HepG2 (cell line): ENCODE measurements around the gene MITF. TPM values are rescaled to one million over a fixed set of nuclear protein-coding genes. Genes with fewer than 3 reads are reported as not detected.

Experiments
- ATAC-seq: fragments of 200-7000 bp; cut with Tn5 transposase; 3 replicates; pipeline ENCODE4 v1.9.1; 2020; ENCODE audit warnings: mild to moderate bottlenecking, moderate library complexity
- BruUV-seq: library from RNA; stranded (reverse); fragments of 400-500 nt; replicated peaks from 2 replicates; lab custom pipeline; 2021; lab: Mats Ljungman, UMichigan
- CTCF ChIA-PET: fragments of 300-600 bp; formaldehyde crosslinking; extraction: SDS; loops from one replicate; lab custom pipeline; 2021; ENCODE audit warnings: low total read pairs, inconsistent platforms, low intra/inter-chr PET ratio; lab: Yijun Ruan, JAX
- POLR2A ChIA-PET: fragments of 350-600 bp; sonication (Branson Sonifier 250); formaldehyde crosslinking; loops from one replicate; lab custom pipeline; 2020; ENCODE audit warnings: antibody characterized with exemption, inconsistent platforms; lab: Yijun Ruan, JAX
- DNase-seq: peaks from one replicate; pipeline ENCODE4 v3.0.0-alpha.2; 2015; ENCODE audit warnings: low spot score
- FAIRE-seq: peaks from 3 replicates; lab custom pipeline; 2011; peaks lifted over from hg19 to GRCh38; lab: Jason Lieb, UNC
- H2AFZ ChIP-seq: one replicate; pipeline ENCODE4 v1.6.1; 2011; ENCODE audit warnings: low read length, inconsistent platforms
- H3K27ac ChIP-seq: fragments of 300-600 bp; 3 replicates; pipeline ENCODE4 v1.8.0; 2011; ENCODE audit warnings: mixed run types, mild to moderate bottlenecking, mixed read lengths, low read length, inconsistent platforms; ENCODE audit not compliant: insufficient read depth; ENCODE audit errors: extremely low read length
- H3K27me3 ChIP-seq, 2 experiments: fragments of 200-600 bp in 1 of 2; 2 replicates in 1 of 2; 3 replicates in 1 of 2; pipeline versions ENCODE4 v1.6.0 to v1.8.0; 2011; ENCODE audit warnings: low read length in 2 of 2, mild to moderate bottlenecking in 2 of 2, moderate library complexity in 2 of 2, inconsistent platforms in 1 of 2; ENCODE audit not compliant: insufficient read depth in 2 of 2, control insufficient read depth in 1 of 2
- H3K36me3 ChIP-seq, 2 experiments: fragments of 200-600 bp in 1 of 2; replicated peaks in 1 of 2; 2 replicates in 1 of 2; 3 replicates in 1 of 2; pipeline versions ENCODE4 v1.5.1 to v1.8.0; 2011; ENCODE audit warnings: low read length in 2 of 2, inconsistent platforms in 1 of 2; ENCODE audit not compliant: insufficient read depth in 2 of 2, control insufficient read depth in 1 of 2
- H3K4me1 ChIP-seq: 2 replicates; pipeline ENCODE4 v1.5.1; 2012; ENCODE audit warnings: low read length, inconsistent platforms; ENCODE audit not compliant: insufficient read depth
- H3K4me2 ChIP-seq: 2 replicates; pipeline ENCODE4 v1.6.0; 2011; ENCODE audit warnings: low read depth, low read length, inconsistent platforms
- H3K4me3 ChIP-seq, 3 experiments: fragments of 200-600 bp in 1 of 3; sonication (generic), shearing (Covaris generic) in 1 of 3; replicated peaks in 1 of 3; 2 replicates each; pipeline ENCODE4 v1.5.1; 2011 to 2016; ENCODE audit warnings: low read length in 3 of 3, inconsistent platforms in 2 of 3, low read depth in 2 of 3, mild to moderate bottlenecking in 2 of 3, control low read depth in 1 of 3, mixed read lengths in 1 of 3; ENCODE audit not compliant: insufficient read depth in 1 of 3
- H3K79me2 ChIP-seq: one replicate; pipeline ENCODE4 v1.6.1; 2011; ENCODE audit warnings: low read length, inconsistent platforms; ENCODE audit not compliant: insufficient read depth
- H3K9ac ChIP-seq: 2 replicates; pipeline ENCODE4 v1.6.0; 2011; ENCODE audit warnings: mild to moderate bottlenecking, low read depth, low read length, inconsistent platforms; ENCODE audit not compliant: insufficient read depth
- H3K9me3 ChIP-seq: 2 replicates; pipeline ENCODE4 v1.5.1; 2012; ENCODE audit warnings: mild to moderate bottlenecking, low read length
- H4K20me1 ChIP-seq: 2 replicates; pipeline ENCODE4 v1.6.0; 2011; ENCODE audit warnings: inconsistent platforms, mild to moderate bottlenecking, low read length, moderate library complexity; ENCODE audit not compliant: insufficient read depth
- HNRNPL ChIP-seq: fragments of 200-400 bp; formaldehyde crosslinking; IDR thresholded peaks from 2 replicates; pipeline ENCODE4 v1.6.1; 2017; ENCODE audit warnings: mild to moderate bottlenecking, low read depth, low read length
- MEIS1 ChIP-seq: sonication (generic); formaldehyde crosslinking; IDR thresholded peaks from 2 replicates; pipeline ENCODE4 v1.9.0; 2021; ENCODE audit warnings: mild to moderate bottlenecking, missing genetic modification reagents, moderate library complexity, borderline replicate concordance
- NR2C2 ChIP-seq: sonication (generic); formaldehyde crosslinking; IDR thresholded peaks from 2 replicates; pipeline ENCODE4 v1.4.0; 2020; ENCODE audit warnings: missing genetic modification reagents, mild to moderate bottlenecking, moderate library complexity, borderline replicate concordance
- RCOR2 ChIP-seq: IDR thresholded peaks from 2 replicates; pipeline ENCODE4 v1.6.1; 2016; ENCODE audit warnings: missing biosample characterization, missing genetic modification reagents
- SMAD3 ChIP-seq: sonication (generic); formaldehyde crosslinking; IDR thresholded peaks from 2 replicates; pipeline ENCODE4 v1.4.0; 2020; ENCODE audit warnings: missing genetic modification reagents
- ZNF607 ChIP-seq: sonication (generic); formaldehyde crosslinking; IDR thresholded peaks from 2 replicates; pipeline ENCODE4 v1.5.1; 2020; ENCODE audit warnings: missing genetic modification reagents, mild to moderate bottlenecking, borderline replicate concordance
- ZNF782 ChIP-seq: sonication (generic); formaldehyde crosslinking; IDR thresholded peaks from 2 replicates; pipeline ENCODE4 v1.4.0; 2020; ENCODE audit warnings: missing genetic modification reagents, mild to moderate bottlenecking, borderline replicate concordance
- WGBS: methylation state at CpG from one replicate; pipeline ENCODE4 v1.1.6; 2017; ENCODE audit warnings: low lambda C conversion rate; 5-methylcytosine and 5-hydroxymethylcytosine counted together
- in situ Hi-C: cut with HindIII; loops from 2 replicates; pipeline ENCODE4 v1.10.0; 2017; ENCODE audit warnings: low pct_unique_long_range_greater_than_20kb; ENCODE audit not compliant: extremely low pct_ligation_motif_present
- intact Hi-C: fragments of 100-400 bp; cut with micrococcal nuclease; formaldehyde crosslinking; loops from one replicate; pipeline ENCODE4 v1.10.0; 2022; ENCODE audit not compliant: unreplicated experiment
- polyA plus RNA-seq, 8 experiments: library from polyadenylated mRNA; depleted of rRNA in 3 of 8; stranded (reverse) in 7 of 8; unstranded in 1 of 8; fragments of >200 nt; fragmentation: Illumina TruSeq in 4 of 8; extraction: Trizol in 4 of 8; gene quantifications; 2 replicates each; pipeline versions ENCODE4 v1.2.1 to v1.2.3, GENCODE V29; 2011 to 2016; ENCODE audit warnings: low read depth in 4 of 8, missing spikeins in 1 of 8, mixed read lengths in 1 of 8; ENCODE audit not compliant: insufficient read depth in 1 of 8
- total RNA-seq, 5 experiments: library from RNA; depleted of rRNA; stranded (reverse); fragments of >200 nt; fragmentation: Illumina TruSeq; extraction: Trizol; gene quantifications; 2 replicates each; pipeline ENCODE4 v1.2.3, GENCODE V29; 2016; ENCODE audit warnings: low read depth in 1 of 5
- TF ChIP-seq, protein P1 (sequence below): IDR thresholded peaks from 2 replicates; pipeline ENCODE4 v1.6.1; 2018; ENCODE audit warnings: missing genetic modification reagents

Gene MITF
- total and polyA plus RNA-seq, 2 of the 13 experiments (the other 11 are each of a cell fraction or from before 2014, with no cell fraction given), result 0.12 to 0.38 TPM

DNA sequence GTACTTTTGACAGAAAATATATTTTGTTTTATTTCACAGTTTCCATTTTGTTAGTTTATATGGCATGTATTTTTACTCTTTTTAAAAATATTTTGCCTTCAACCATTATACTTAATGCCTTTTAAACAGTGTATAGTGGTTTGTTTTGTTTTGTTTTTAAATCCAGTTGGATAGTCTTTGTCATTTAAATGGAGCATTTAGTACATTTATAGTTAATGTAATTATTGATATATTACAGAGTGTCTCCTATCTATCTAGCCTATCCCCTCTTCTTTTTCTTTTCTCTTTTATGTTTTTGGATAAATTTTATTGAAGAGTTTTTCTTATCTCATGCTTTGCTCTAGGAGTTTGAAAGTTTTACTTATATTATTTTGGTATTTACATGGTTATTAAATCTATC, 263.9 kb downstream of the MITF start (continued):
- TF ChIP-seq ZNF782, result no peak
- no peak for TF ChIP-seq HNRNPL
- TF ChIP-seq RCOR2 (CRISPR knock-in tag), result no peak

DNA sequence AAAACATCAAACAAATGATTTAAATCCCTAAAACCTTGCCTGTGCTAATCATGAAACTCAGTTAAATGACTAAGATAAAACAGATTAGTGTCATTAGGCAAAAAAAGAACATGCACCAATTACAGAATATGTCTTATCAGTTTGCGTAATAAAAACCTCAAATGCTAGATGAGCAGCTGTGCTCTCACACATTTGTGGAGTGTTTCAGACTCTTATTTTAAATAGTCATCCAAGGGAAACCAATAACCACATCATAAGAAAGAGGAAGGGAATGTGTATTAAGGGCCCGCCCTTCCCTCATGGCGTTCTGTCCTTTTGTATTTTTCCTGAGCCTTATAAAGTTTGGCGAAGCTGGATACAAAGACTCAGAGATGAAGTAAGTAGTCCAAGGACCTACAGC, 266.8 kb downstream of the MITF start:
- BruUV-seq, result no TSS peak
- FAIRE-seq (no peak), DNase-seq (no peak), ATAC-seq (no peak)
- 37% methylated on average over 4 of the region's 4 CpGs for WGBS
- Histone ChIP-seq H2AFZ (no peak overlapping the region), H3K4me3 (no peak overlapping the region), H3K4me1 (no peaks in the 10 kb centered on the region), H3K9ac (no peak overlapping the region), H3K27ac (no peak overlapping the region), H3K79me2 (no peaks in the 10 kb centered on the region), H3K9me3 (no peaks in the 10 kb centered on the region), H3K27me3 (no peaks in the 10 kb centered on the region), H3K36me3 (no peaks in the 10 kb centered on the region), H4K20me1 (no peaks in the 10 kb centered on the region), H3K4me2 (no peak overlapping the region)
- in situ Hi-C loops (no loop called here), intact Hi-C loops (no loop called here)
- ChIA-PET POLR2A (no interaction called here), CTCF (no interaction called here)
- TF ChIP-seq MEIS1 (CRISPR knock-in tag), result no peak
- no peak for TF ChIP-seq SMAD3
- no peak for TF ChIP-seq ZNF607 (CRISPR knock-in tag)
- TF ChIP-seq, protein P1, sequence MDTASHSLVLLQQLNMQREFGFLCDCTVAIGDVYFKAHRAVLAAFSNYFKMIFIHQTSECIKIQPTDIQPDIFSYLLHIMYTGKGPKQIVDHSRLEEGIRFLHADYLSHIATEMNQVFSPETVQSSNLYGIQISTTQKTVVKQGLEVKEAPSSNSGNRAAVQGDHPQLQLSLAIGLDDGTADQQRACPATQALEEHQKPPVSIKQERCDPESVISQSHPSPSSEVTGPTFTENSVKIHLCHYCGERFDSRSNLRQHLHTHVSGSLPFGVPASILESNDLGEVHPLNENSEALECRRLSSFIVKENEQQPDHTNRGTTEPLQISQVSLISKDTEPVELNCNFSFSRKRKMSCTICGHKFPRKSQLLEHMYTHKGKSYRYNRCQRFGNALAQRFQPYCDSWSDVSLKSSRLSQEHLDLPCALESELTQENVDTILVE (CRISPR knock-in tag), result no peak
- TF ChIP-seq NR2C2 (CRISPR knock-in tag), result no peak
